ENCODE data around the gene ANKRD27. TPM values are rescaled to one million over a fixed set of nuclear protein-coding genes. Genes with fewer than 3 reads are reported as not detected.

The ANKRD27 gene
- total RNA-seq, result 10 to 100 TPM; 16.5 to 17.6 TPM
- polyA plus RNA-seq (2013, experiment 1 of 2), result 20.5 TPM
- polyA plus RNA-seq (2013, experiment 2 of 2), result 18.1 TPM
- 26.1 to 91.7 (median 62.9) reads per million in 172 experiments for total RNA-seq

DNA sequence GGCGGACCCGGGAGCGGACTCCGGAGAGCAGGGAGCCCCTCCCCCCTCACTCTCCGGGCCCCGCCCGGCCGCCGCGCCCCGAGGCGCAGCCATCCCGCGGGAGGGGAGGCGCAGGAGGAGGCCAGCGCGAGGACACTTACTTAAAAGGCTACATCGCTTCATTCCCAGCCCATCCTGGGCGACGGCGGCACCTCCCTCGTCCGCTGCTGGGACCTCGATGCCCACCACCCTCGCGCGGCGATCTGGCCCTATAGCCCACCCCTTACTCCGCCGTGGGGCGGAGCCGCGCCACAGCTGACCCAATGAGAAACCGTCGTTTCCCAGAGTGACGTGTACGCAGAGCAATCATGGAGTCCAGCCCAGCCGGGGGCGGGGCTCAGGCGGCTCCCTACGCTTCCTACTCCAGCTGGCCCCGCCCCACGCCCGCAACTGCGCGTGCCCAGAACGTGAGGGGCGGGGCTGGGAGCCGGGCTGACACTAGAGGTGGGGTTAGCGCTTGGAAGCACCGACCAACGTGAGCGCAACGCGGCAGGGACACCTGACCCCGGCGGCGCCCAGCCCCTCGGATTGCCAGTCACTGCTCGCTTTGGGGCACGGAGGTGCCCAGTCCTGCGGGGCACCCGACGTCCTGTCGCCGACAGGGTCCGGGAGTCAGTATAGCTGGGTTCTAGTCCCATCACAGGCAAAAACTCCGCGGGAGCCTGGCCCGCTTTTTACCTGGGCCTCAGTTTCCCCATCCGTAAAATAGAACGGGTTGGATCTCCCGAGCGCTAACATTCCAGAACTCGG, at the start of gene ANKRD27:
ANKRD27 (minus strand) TSS at position 250 of the 789 bp plus-strand sequence. CDS start 16,165 bp downstream, outside the sequence.
- H3K4me3 Mint-ChIP-seq, result peak within 1 kb of the TSS; percentile 95
- peak; percentile 94 for ATAC-seq (ENCODE audit: poor library complexity)
- Histone ChIP-seq H3K9me3 (ENCODE audit: control insufficient read depth in 1 of 2, insufficient read depth in 1 of 2, low read length in 2 of 2) (no peaks in the 10 kb centered on the region), H3K27me3 (ENCODE audit: control insufficient read depth in 1 of 2, insufficient read depth in 2 of 2, low read length in 2 of 2) (peaks cover 14 to 21% of the 10 kb centered on the region in 2 experiments), H3K4me1 (ENCODE audit: insufficient read depth, low read length) (peaks cover 53% of the 10 kb centered on the region), H3K4me3 (ENCODE audit: low read length) (peak within 1 kb of the TSS; percentile 89), H3K36me3 (ENCODE audit: insufficient read depth, low read length) (no peaks in the 10 kb centered on the region), H3K27ac (ENCODE audit: low read depth in 1 of 2, low read length in 2 of 2) (peak within 1 kb of the TSS in 1 of 2 donors; percentile 80)
- H3K4me1 Mint-ChIP-seq (ENCODE audit: low read depth), result peaks cover 50% of the 10 kb centered on the region
- intact Hi-C loops (cut with DNase I, micrococcal nuclease), result loop anchor here (1.0 to 10.0 kb wide), 8 partner anchors 33 to 502 kb away; partner anchors contain the start of genes DPY19L3 (in 1 of the 2), FAAP24 (in 1 of the 2), GPATCH1 (in 1 of the 2) and PDCD5 (in 1 of the 2)
- POLR2A ChIA-PET, result interaction anchor here (0.6 to 3.9 kb wide), 17 partner anchors 10 to 697 kb away, joined by 3 to 58 read pairs (median 3); partner anchors contain the start of genes CEP89, DPY19L3, FAAP24 and NUDT19
- CTCF ChIA-PET, result interaction anchor here (0.6 to 2.2 kb wide), 3 partner anchors 15 to 402 kb away, joined by 3 to 5 read pairs (median 5); partner anchors contain the start of gene PDCD5
- H3K27ac Mint-ChIP-seq, result peak within 1 kb of the TSS; percentile 79
- H3K9me3 Mint-ChIP-seq, result no peaks in the 10 kb centered on the region
- peak; percentile 94 to 99 (median 98) for DNase-seq
- H3K27me3 Mint-ChIP-seq, result peaks cover 8% of the 10 kb centered on the region
- peaks cover 12% of the 10 kb centered on the region for H3K36me3 Mint-ChIP-seq (ENCODE audit: low read depth)
- no peak for TF ChIP-seq CTCF (IDR thresholded peaks at IDR 0.05)

DNA sequence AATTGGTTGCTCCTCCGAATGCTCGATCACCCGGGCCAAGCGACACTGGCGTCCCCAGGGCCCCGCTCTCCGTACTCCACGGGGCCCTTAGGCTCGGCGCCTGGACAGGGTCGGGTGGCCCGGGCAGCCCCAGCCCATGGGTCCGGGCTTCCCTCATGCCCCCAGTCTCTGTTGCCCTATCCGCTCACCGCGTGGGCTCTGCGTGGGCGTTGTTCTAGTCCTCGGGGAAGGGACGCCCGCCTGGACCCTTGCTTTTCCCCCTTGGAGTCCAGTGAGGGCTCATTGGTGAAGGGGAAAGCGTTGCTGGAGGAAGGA, 45.9 kb upstream of the ANKRD27 start:
- ChIA-PET CTCF (no interaction called here), POLR2A (no interaction called here)
- H3K27me3 ChIP-seq (ENCODE audit: control insufficient read depth in 1 of 2, insufficient read depth in 2 of 2, low read length in 2 of 2), result no peaks in the 10 kb centered on the region
- Mint-ChIP-seq H3K27ac (no peak overlapping the region), H3K27me3 (no peaks in the 10 kb centered on the region), H3K36me3 (ENCODE audit: low read depth) (no peaks in the 10 kb centered on the region), H3K4me3 (no peak overlapping the region), H3K4me1 (ENCODE audit: low read depth) (no peaks in the 10 kb centered on the region), H3K9me3 (no peaks in the 10 kb centered on the region)
- no peak for TF ChIP-seq CTCF (IDR thresholded peaks at IDR 0.05)
- H3K4me1 ChIP-seq (ENCODE audit: insufficient read depth, low read length), result no peaks in the 10 kb centered on the region
- intact Hi-C loops (cut with DNase I, micrococcal nuclease), result no loop called here
- H3K36me3 ChIP-seq (ENCODE audit: insufficient read depth, low read length), result no peaks in the 10 kb centered on the region
- peak in 1 of 14 experiments; percentile 15 for DNase-seq
- H3K4me3 ChIP-seq (ENCODE audit: low read length), result no peak overlapping the region
- no peak overlapping the region for H3K27ac ChIP-seq (ENCODE audit: low read depth in 1 of 2, low read length in 2 of 2)
- no peak for ATAC-seq (ENCODE audit: poor library complexity)
- H3K9me3 ChIP-seq (ENCODE audit: control insufficient read depth in 1 of 2, insufficient read depth in 1 of 2, low read length in 2 of 2), result peaks cover 0 to 10% of the 10 kb centered on the region in 2 experiments

- ATAC-seq (ENCODE audit: poor library complexity), result no peak
- Histone ChIP-seq H3K4me1 (ENCODE audit: insufficient read depth, low read length) (no peaks in the 10 kb centered on the region), H3K9me3 (ENCODE audit: control insufficient read depth in 1 of 2, insufficient read depth in 1 of 2, low read length in 2 of 2) (peaks cover 0 to 10% of the 10 kb centered on the region in 2 experiments), H3K36me3 (ENCODE audit: insufficient read depth, low read length) (no peaks in the 10 kb centered on the region), H3K4me3 (ENCODE audit: low read length) (no peak overlapping the region), H3K27ac (ENCODE audit: low read depth in 1 of 2, low read length in 2 of 2) (no peak overlapping the region), H3K27me3 (ENCODE audit: control insufficient read depth in 1 of 2, insufficient read depth in 2 of 2, low read length in 2 of 2) (no peaks in the 10 kb centered on the region)
- POLR2A ChIA-PET, result no interaction called here
- no peaks in the 10 kb centered on the region for H3K27me3 Mint-ChIP-seq
- no peak overlapping the region for H3K27ac Mint-ChIP-seq
- H3K4me3 Mint-ChIP-seq, result no peak overlapping the region
- TF ChIP-seq CTCF (IDR thresholded peaks at IDR 0.05), result no peak
- CTCF ChIA-PET, result no interaction called here
- no peaks in the 10 kb centered on the region for H3K4me1 Mint-ChIP-seq (ENCODE audit: low read depth)
- H3K9me3 Mint-ChIP-seq, result no peaks in the 10 kb centered on the region
- DNase-seq, result peak in 2 of 14 experiments; percentile 1 to 12
- intact Hi-C loops (cut with DNase I, micrococcal nuclease), result no loop called here
- H3K36me3 Mint-ChIP-seq (ENCODE audit: low read depth), result peaks cover under 1% of the 10 kb centered on the region
Observed at GRCh38 chr19:32720216-32720935, 45.4 kb upstream of the ANKRD27 start.

All from CD4-positive, alpha-beta T cell (primary cell).